Nephron (organoid): Measurements from ENCODE around the gene IQCE.

Source experiments
- H3K27ac Mint-ChIP-seq, 3 experiments: 2 replicates each; pipeline ENCODE4 v1.8.0; 2020; ENCODE audit warnings: mixed read lengths in 3 of 3, mild to moderate bottlenecking in 2 of 3, moderate library complexity in 1 of 3
- H3K27me3 Mint-ChIP-seq: 2 replicates; pipeline ENCODE4 v1.8.0; 2021; ENCODE audit warnings: low read depth, mild to moderate bottlenecking, moderate library complexity, mixed read lengths
- H3K36me3 Mint-ChIP-seq: 2 replicates; pipeline ENCODE4 v1.8.0; 2020; ENCODE audit warnings: low read depth, mixed read lengths
- H3K4me1 Mint-ChIP-seq: 2 replicates; pipeline ENCODE4 v1.8.0; 2020; ENCODE audit warnings: mixed read lengths
- H3K4me3 Mint-ChIP-seq, 3 experiments: 2 replicates each; pipeline ENCODE4 v1.8.0; 2020; ENCODE audit warnings: mild to moderate bottlenecking in 3 of 3, mixed read lengths in 3 of 3, moderate library complexity in 2 of 3
- H3K9me3 Mint-ChIP-seq: 2 replicates; pipeline ENCODE4 v1.8.0; 2020; ENCODE audit warnings: mixed read lengths
- TF ChIP-seq, protein P1 (sequence below), 3 experiments: fragments of 200-600 bp; sonication (generic); IDR thresholded peaks; one replicate each; pipeline ENCODE4 v1.5.0; 2021; ENCODE audit warnings: antibody characterized with exemption in 3 of 3; ENCODE audit not compliant: unreplicated experiment in 3 of 3

Gene IQCE

GRCh38 chr7:2639695-2640481 lies 81.1 kb downstream of the IQCE start:
- peaks cover 37% of the 10 kb centered on the region for H3K4me1 Mint-ChIP-seq
- H3K27ac Mint-ChIP-seq: no peak overlapping the region
- peaks cover 5% of the 10 kb centered on the region for H3K36me3 Mint-ChIP-seq
- TF ChIP-seq, protein P1, sequence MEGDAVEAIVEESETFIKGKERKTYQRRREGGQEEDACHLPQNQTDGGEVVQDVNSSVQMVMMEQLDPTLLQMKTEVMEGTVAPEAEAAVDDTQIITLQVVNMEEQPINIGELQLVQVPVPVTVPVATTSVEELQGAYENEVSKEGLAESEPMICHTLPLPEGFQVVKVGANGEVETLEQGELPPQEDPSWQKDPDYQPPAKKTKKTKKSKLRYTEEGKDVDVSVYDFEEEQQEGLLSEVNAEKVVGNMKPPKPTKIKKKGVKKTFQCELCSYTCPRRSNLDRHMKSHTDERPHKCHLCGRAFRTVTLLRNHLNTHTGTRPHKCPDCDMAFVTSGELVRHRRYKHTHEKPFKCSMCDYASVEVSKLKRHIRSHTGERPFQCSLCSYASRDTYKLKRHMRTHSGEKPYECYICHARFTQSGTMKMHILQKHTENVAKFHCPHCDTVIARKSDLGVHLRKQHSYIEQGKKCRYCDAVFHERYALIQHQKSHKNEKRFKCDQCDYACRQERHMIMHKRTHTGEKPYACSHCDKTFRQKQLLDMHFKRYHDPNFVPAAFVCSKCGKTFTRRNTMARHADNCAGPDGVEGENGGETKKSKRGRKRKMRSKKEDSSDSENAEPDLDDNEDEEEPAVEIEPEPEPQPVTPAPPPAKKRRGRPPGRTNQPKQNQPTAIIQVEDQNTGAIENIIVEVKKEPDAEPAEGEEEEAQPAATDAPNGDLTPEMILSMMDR (IDR thresholded peaks at IDR 0.05; ENCODE audit: unreplicated experiment in 3 of 3): no peak
- H3K9me3 Mint-ChIP-seq: no peaks in the 10 kb centered on the region
- no peak overlapping the region for H3K4me3 Mint-ChIP-seq
- H3K27me3 Mint-ChIP-seq: no peaks in the 10 kb centered on the region

DNA sequence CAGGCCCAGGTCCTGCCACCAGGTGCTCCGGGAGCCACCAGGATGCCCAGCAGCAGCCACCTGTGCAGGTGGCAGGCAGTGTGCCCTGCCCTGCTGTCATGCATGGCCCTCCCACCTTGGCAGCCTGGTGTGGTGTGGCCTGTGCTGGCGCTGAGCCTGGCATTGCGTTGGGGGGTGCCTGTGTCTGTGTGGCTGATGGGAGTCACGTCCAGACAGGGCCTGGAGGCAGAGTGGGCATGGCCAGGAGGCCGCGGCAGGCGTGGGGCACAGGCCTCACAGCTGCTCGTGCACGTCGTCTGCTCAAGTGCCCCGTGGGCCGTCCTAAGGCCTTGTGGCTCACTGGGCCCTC lies 81.7 kb downstream of the IQCE start:
- Mint-ChIP-seq H3K27ac (peak overlapping the region; percentile 89 to 98 (median 95)), H3K4me3 (no peak overlapping the region), H3K27me3 (no peaks in the 10 kb centered on the region), H3K9me3 (no peaks in the 10 kb centered on the region), H3K36me3 (peaks cover 5% of the 10 kb centered on the region), H3K4me1 (peaks cover 37% of the 10 kb centered on the region)
- TF ChIP-seq, protein P1 (IDR thresholded peaks at IDR 0.05; ENCODE audit: unreplicated experiment in 3 of 3): no peak

DNA sequence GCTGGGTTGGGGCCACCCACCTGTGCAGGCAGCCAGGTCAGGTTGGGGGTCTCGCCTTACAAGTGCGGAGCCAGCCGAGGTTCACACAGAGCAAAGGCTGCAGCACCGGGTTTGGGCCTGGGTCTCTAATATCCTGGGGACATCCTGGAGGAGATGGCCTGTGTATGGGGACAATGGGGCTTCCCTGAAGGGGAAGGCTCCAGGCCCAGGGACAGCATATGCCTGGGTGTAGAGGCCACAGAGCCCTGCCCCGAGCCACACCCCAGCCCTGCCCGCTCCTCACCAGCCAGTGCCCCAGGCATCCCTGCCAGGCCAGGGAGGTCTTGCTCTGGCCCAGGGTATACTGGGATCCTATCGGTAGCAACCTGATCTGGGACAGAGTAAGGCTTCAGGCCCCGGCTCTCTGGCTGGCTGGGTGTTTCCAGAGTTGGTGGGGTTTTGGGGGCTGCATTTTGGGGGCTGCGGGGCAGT lies 82.1 kb downstream of the IQCE start:
- H3K27me3 Mint-ChIP-seq: no peaks in the 10 kb centered on the region
- H3K4me3 Mint-ChIP-seq: peak overlapping the region; percentile 42 to 66 (median 61)
- TF ChIP-seq, protein P1 (IDR thresholded peaks at IDR 0.05; ENCODE audit: unreplicated experiment in 3 of 3): no peak
- peaks cover 5% of the 10 kb centered on the region for H3K36me3 Mint-ChIP-seq
- peak overlapping the region; percentile 89 to 98 (median 95) for H3K27ac Mint-ChIP-seq
- H3K4me1 Mint-ChIP-seq: peaks cover 36% of the 10 kb centered on the region
- H3K9me3 Mint-ChIP-seq: no peaks in the 10 kb centered on the region

DNA sequence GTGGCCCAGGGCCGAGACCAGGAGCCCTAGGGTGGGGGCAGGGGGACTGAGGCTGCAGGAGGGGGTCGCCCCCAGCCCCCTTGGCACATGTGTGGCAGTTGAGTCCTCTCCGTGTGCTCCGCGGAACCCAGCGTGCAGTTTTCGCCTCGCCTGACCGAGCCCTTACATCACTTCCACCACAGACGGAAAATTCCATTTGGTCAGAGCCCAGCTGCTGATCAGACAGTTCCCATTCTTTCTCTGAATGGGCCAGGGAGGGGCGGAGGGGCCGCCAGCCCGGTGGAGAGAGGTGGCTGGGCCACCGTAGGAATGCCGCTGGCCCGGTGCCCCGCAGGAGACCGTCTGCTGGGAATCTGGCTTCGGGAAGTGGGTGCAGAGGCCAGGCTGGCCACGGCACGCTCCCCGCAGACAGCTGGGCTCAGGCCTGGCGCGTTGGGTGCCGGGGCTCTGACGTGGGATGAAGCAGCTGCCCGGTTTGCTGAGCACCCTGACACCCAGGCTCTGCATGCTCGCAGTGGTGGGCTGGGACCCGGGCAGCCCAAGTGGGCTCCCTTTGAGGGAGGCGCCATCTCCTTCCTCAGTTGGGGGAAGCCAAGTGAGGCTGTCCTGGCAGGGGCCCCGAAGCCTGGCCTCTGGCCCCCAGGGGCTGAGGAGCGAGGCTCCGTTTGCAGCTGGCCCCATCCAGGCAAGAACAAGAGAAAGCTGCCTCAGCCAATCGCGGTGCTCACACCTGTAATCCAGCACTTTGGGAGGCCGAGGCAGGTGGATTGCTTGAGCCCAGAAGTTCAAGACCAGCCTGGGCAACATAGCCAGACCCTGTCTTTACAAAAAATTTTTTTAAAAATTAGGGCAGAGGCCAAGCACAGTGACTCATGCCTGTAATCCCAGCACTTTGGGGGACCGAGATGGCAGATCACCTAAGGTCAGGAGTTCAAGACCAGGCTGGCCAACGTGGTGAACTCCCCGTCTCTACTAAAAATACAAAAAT lies 82.9 kb downstream of the IQCE start:
- H3K4me1 Mint-ChIP-seq: peaks cover 27% of the 10 kb centered on the region
- TF ChIP-seq, protein P1 (IDR thresholded peaks at IDR 0.05; ENCODE audit: unreplicated experiment in 3 of 3): no peak
- no peaks in the 10 kb centered on the region for H3K36me3 Mint-ChIP-seq
- H3K27ac Mint-ChIP-seq: peak overlapping the region; percentile 89 to 98 (median 95)
- H3K9me3 Mint-ChIP-seq: no peaks in the 10 kb centered on the region
- peak overlapping the region; percentile 42 to 66 (median 61) for H3K4me3 Mint-ChIP-seq
- no peaks in the 10 kb centered on the region for H3K27me3 Mint-ChIP-seq

GRCh38 chr7:2643386-2644219 lies 84.8 kb downstream of the IQCE start:
- Mint-ChIP-seq H3K36me3 (no peaks in the 10 kb centered on the region), H3K4me3 (no peak overlapping the region), H3K27ac (peak overlapping the region in 2 of 3 experiments; percentile 28 to 37), H3K9me3 (no peaks in the 10 kb centered on the region), H3K27me3 (no peaks in the 10 kb centered on the region), H3K4me1 (peaks cover 23% of the 10 kb centered on the region)
- TF ChIP-seq, protein P1 (IDR thresholded peaks at IDR 0.05; ENCODE audit: unreplicated experiment in 3 of 3): no peak
